ENCODE data around the gene RHOJ. TPM values are rescaled to one million over a fixed set of nuclear protein-coding genes. Genes with fewer than 3 reads are reported as not detected.
"Not testable (repeated sequence)": the region's sequence is repeated elsewhere in the genome, so short reads cannot be mapped to it uniquely, and the experiment has no call there.

Gene RHOJ
- total and polyA plus RNA-seq, 2 donors (not counting 3 experiments of a cell fraction or from before 2014, with no cell fraction given): 191 to 486 TPM

- dilution Hi-C loops (cut with MboI; ENCODE audit: extremely low pct_ligation_motif_present, low sequenced_read_pairs) (no loop called here), intact Hi-C loops (cut with micrococcal nuclease) (no loop called here)
- Histone ChIP-seq H3K9me1 (replicated peaks; ENCODE audit: control insufficient read depth, extremely low read depth, insufficient read depth, low read length) (no peaks in the 10 kb centered on the region), H3K4me2 (ENCODE audit: insufficient read depth, low read length) (no peak overlapping the region), H3K4me1 (ENCODE audit: control insufficient read depth, extremely low read depth, insufficient read depth, low read length) (peaks cover 2% of the 10 kb centered on the region), H3K36me3 (ENCODE audit: control insufficient read depth in 2 of 2, extremely low read depth in 1 of 2, insufficient read depth in 2 of 2, low read length in 2 of 2) (no peaks in the 10 kb centered on the region), H3K79me2 (ENCODE audit: control insufficient read depth, insufficient read depth, low read length) (no peaks in the 10 kb centered on the region), H3K9ac (replicated peaks; ENCODE audit: extremely low read depth, insufficient read depth, low read length) (no peak overlapping the region), H3K4me3 (replicated peaks in 1 of 3; ENCODE audit: insufficient read depth in 1 of 3, low read depth in 1 of 3, low read length in 3 of 3) (no peak overlapping the region), H2AFZ (ENCODE audit: low read depth, low read length) (no peak overlapping the region), H3K9me3 (replicated peaks; ENCODE audit: control insufficient read depth, insufficient read depth, low read length) (peaks cover 1% of the 10 kb centered on the region), H3K27me3 (ENCODE audit: control insufficient read depth in 2 of 2, insufficient read depth in 2 of 2, low read length in 2 of 2) (no peaks in the 10 kb centered on the region), H4K20me1 (replicated peaks; ENCODE audit: control insufficient read depth, extremely low read depth, insufficient read depth, low read length) (no peaks in the 10 kb centered on the region), H3K27ac (ENCODE audit: insufficient read depth, low read depth, low read length) (no peak overlapping the region)
- FAIRE-seq (no peak), DNase-seq (ENCODE audit: low read depth, low spot score) (no peak)
- POLR2A ChIA-PET: no interaction called here
- TF ChIP-seq JUN (IDR thresholded peaks at IDR 0.05; ENCODE audit: borderline replicate concordance, insufficient read depth, insufficient read length, low read depth): no peak
- TF ChIP-seq, protein P1, sequence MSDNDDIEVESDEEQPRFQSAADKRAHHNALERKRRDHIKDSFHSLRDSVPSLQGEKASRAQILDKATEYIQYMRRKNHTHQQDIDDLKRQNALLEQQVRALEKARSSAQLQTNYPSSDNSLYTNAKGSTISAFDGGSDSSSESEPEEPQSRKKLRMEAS (IDR thresholded peaks at IDR 0.05; ENCODE audit: insufficient read depth, insufficient read length): no peak
- no peak for TF ChIP-seq GATA2 (IDR thresholded peaks at IDR 0.05; ENCODE audit: insufficient read depth, insufficient read length, low read depth, low read length)
- no peak for TF ChIP-seq FOS (IDR thresholded peaks at IDR 0.05; ENCODE audit: borderline replicate concordance, insufficient read depth, low read length)
- no peak for TF ChIP-seq POLR2AphosphoS5 (IDR thresholded peaks at IDR 0.05; ENCODE audit: insufficient read depth, low read depth, low read length)
- TF ChIP-seq CTCF (IDR thresholded peaks at IDR 0.05; ENCODE audit: extremely low read depth in 1 of 2, insufficient read depth in 1 of 2, low read depth in 1 of 2, low read length in 2 of 2): no peak
- TF ChIP-seq POLR2A (IDR thresholded peaks at IDR 0.05; ENCODE audit: low read depth, low read length): no peak
- TF ChIP-seq MYC (IDR thresholded peaks at IDR 0.05; ENCODE audit: low read depth, low read length): no peak
- no peak for TF ChIP-seq EZH2 (IDR thresholded peaks at IDR 0.05; ENCODE audit: borderline replicate concordance, low read depth, low read length, severe bottlenecking)
- BruUV-seq (replicated peaks): no TSS peak
- CTCF ChIA-PET: interaction anchor here (0.6 to 1.8 kb wide), 2 partner anchors 10 to 470 kb away, joined by 3 to 6 read pairs; no protein-coding TSS in a partner anchor
Observed at GRCh38 chr14:63164108-63164683, 40.0 kb upstream of the RHOJ start.

GRCh38 chr14:63165267-63165666 lies 39.0 kb upstream of the RHOJ start:
- H3K4me3 ChIP-seq (replicated peaks in 1 of 3; ENCODE audit: insufficient read depth in 1 of 3, low read depth in 1 of 3, low read length in 3 of 3); H3K79me2 ChIP-seq (ENCODE audit: control insufficient read depth, insufficient read depth, low read length); FAIRE-seq; H3K27me3 ChIP-seq (ENCODE audit: control insufficient read depth in 2 of 2, insufficient read depth in 2 of 2, low read length in 2 of 2); dilution Hi-C loops (cut with MboI; ENCODE audit: extremely low pct_ligation_motif_present, low sequenced_read_pairs); H2AFZ ChIP-seq (ENCODE audit: low read depth, low read length); H3K9me1 ChIP-seq (replicated peaks; ENCODE audit: control insufficient read depth, extremely low read depth, insufficient read depth, low read length); H3K27ac ChIP-seq (ENCODE audit: insufficient read depth, low read depth, low read length); POLR2A ChIA-PET; H3K9me3 ChIP-seq (replicated peaks; ENCODE audit: control insufficient read depth, insufficient read depth, low read length); intact Hi-C loops (cut with micrococcal nuclease); DNase-seq (ENCODE audit: low read depth, low spot score); H3K9ac ChIP-seq (replicated peaks; ENCODE audit: extremely low read depth, insufficient read depth, low read length); H4K20me1 ChIP-seq (replicated peaks; ENCODE audit: control insufficient read depth, extremely low read depth, insufficient read depth, low read length); H3K36me3 ChIP-seq (ENCODE audit: control insufficient read depth in 2 of 2, extremely low read depth in 1 of 2, insufficient read depth in 2 of 2, low read length in 2 of 2); H3K4me2 ChIP-seq (ENCODE audit: insufficient read depth, low read length); CTCF ChIA-PET; BruUV-seq (replicated peaks); H3K4me1 ChIP-seq (ENCODE audit: control insufficient read depth, extremely low read depth, insufficient read depth, low read length): not testable (repeated sequence)

Data from endothelial cell of umbilical vein (primary cell).